CD4-positive, alpha-beta T cell treated with Interleukin-1 beta for 1 hour (primary cell): ENCODE data around the gene CDK18.

Source experiments
- DNase-seq, 2 donors: peaks; one replicate each; pipeline ENCODE4 v3.0.0-alpha.2; 2020 to 2022

The CDK18 gene

DNA sequence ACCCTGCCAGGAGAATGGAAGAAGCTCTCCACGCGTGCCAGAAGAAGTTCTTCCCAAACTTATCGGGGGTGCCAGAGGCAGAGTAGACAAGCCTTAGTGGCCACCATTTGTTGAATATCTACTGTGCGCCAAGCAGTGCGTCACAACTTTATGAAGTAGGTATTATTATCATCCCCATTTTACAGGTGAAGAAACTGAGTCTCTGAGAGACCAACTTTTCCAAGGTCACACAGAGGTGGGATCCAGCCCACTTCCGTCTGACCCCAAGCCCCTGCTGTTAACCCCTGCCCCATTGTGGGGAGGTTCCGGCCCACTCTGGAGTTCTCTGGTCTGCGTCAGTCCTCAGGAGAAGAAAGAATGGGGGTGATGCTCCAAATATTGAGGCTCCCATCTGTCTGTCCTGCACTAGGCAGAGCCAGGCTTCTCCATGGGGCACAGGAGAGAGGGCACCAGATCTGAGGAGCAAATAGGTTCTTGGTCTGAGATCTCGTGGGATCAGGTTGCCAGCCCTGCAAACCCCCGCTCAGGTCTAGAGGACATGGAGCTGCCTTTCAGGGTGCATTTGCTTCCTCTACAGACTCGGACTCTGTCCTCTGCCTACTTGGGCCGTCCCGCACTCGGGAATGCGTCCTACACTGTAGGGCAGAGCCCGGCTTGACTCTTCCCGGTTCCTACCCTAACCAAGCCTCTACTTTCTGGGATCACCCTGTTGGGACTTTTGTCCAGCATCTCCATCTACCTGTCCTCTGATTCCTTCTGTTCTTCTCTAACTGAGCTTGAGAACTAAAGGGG, 2.1 kb downstream of the CDK18 start:
- no peak for DNase-seq

DNA sequence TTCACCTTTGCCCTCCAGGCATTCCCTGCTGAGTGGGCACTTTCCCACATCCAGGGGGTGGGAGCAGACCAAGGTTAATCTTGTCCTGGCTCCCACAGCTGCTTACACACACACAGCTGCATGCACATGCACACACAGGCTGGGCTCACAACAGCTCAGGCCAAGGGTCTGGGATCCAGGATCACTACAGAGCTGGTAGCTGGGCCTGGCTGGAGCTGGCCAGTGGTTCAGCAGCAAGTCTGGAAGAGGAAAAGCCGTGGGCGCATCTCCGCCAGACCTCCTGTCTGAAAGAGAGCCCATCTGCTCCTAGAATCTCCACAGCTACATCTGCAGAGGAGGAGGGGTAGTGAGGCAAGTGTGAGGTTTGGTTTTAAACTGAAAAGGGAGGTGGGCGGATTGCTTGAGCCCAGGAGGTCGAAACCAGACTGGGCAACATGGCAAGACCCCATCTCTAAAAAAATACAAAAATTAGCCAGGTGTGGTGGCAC, 3.8 kb downstream of the CDK18 start:
- DNase-seq = no peak

DNA sequence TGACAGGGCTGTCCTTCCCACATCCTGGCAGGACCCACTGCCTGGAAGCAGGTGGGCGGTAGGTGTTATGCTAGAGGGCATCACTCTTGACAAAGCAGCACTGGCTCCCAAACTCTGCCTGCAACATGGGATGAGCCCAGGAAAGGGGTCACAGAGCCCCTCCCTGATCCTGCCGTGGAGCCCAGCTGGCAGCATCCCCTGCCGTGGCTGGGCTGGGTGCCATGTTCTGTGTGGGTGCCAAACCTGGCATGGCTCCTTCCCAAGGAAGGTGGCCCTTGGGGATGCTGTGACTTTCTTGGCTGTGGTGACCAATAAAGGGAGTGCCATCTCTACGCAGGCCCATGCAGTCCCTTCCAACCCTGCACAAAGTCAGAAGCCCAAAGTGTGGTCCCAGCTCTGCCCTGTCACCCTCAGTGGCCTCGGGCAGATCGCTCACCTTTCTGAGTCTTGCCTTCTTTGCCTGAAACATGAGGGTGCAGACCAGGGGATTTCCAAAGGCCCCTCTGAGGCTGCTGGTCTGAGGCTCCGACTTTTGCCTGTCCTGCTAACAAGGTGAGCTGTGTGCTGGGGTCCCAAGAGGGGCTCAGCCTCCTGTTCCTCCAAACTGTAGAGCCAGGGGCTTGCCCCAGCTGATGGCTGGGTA, 6.0 kb downstream of the CDK18 start:
- DNase-seq = no peak

DNA sequence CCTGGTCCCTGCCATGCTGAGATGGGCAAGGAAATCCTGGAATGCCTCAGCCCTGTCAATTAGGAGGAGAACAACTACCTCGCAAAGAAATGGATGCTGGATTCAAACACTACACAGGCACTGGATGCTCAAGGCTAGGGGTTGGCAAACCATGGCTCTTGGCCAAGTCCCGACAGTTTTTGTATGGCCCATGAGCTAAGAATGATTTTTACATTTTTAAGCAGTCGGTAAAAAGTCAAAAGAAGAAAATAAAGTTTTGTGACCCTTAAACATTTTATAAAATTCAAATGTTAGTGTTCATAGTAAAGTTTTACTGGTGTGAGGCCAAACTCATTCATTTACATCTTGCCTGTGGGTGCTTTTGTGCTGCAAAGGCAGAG, 6.5 kb downstream of the CDK18 start:
- DNase-seq = no peak

DNA sequence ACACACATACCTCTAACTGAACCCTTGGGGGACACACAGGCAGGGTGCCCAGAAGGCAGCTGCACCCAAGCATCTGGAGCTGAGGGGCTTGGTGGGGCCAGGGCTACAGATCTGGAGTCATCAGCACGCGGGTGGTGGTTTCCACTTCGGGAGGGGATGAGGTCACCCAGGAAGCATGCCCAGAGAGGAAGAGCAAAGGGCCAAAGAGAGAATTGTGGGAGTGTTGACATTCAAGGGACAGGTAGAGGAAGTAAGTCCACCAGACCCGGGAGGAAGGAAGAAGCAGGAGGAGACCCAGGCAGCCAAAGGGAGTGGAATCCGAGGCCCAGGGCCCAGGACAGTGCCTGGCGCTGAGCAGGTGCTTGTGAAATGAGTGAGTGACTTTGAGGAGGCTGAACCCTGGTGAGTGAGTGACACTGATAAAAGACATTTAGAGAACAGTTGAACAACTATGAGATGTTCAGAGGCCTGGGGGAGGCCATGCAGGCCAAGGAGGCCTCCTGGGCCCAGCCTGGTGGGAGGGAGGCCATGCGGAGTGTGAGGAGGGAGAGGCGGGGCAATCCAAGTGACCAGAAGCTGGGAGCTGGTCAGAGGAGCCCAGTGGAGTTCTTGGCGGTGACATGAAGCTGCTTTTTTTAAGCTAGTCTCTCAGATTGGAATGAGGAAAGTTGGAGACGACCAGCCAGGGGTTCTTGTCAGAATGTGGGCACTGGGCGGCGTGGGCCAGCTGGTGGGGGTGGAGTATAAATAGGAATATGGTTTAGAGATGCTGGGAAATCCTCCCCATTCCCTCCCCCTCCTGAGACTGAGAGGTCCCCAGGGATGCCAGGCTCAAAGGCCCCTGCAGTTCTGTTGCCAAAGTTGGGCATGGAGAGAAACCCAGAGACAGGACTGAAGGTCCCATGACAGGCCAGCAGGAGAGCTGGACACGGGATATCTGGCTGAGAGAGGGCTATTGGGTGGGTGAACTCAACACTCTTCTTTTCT, 7.9 kb downstream of the CDK18 start:
- peak in 1 of 2 donors; percentile 5 for DNase-seq

DNA sequence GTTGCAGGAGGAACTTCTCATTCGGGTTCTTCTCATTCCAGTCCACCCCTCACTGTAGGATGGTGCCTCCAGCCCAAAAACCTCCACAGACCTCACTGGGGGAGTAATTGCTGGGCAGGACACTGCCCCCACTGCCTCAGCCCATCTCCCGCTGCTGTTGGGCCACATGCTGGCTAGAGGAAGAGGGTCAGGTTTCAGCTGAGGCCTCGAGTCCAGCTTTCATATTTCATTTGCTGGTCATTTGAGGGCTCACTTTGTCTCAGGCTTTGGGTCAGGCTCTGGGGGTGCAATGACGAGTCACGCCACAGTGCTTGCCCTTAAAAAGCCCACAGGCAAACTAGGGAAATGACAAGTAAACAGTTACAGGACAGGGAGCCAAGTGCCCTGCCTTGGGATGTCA, 9.3 kb downstream of the CDK18 start:
- no peak for DNase-seq

DNA sequence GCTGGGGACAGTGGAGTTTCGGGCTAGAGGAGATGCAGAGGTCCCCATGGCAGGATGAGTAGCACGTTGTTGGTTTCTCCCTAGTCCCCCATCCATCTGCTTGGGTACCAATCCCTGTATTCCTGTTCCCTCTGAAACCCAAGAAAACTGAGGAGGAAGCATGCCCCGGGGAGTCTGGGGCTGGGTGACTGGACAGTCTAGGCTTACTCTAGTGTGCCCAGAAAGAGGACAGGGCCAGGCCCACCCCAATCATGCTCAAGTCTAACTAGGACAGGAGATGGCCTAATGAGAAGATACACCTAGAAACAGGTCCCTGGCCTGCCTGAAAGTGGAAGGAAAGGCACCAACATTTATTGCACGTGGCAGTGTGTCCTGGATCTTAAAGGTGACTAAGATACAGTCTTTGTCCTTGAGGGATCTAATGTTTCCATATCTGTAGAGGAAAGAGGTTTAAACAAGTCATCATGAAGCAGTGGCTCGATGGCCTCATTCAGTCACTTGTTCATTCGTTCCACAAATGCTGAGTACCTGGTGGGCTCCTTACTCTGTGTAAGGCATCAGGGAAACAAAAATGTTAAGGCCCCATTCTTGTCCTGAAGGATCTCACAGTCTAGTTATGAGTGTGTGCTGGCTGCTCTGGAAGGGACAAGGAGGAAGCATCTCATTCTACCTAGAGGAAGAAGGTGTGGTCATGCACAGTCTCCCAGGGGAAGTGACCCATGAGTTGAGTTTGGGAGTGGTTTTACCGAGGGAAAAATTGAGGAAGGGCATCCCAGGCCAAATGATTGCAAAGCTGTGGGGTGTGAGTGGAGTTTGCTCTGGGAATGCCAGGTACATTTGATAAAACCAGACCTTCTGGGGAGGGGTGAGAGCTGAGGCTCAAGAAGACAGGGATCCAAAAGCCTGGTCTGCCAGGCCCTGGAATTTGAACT, 10.0 kb downstream of the CDK18 start:
- no peak for DNase-seq

DNA sequence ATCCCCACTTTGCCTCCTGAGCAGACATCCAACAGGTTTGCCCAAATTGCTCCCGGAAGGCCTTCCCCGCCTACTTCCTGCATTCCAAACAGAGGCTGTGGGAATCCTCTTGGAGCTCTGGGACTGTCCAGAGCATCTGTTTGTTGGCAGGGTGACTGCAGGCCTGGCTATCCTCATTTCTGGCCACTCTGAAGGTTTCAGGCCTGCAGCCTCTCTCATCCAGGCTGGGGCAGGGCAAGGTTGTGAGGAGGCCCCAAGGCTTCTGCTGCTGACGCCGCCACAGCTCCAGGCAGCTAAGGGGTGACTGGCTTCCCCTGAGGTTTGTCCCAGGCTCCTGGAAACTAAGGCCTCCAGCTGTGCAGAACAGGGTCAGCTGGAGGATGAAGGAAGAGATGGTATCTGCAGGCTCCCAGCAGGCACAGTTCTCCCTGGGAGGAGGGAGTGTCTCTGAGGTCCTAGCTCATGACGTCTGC, 11.3 kb downstream of the CDK18 start:
- no peak for DNase-seq

DNA sequence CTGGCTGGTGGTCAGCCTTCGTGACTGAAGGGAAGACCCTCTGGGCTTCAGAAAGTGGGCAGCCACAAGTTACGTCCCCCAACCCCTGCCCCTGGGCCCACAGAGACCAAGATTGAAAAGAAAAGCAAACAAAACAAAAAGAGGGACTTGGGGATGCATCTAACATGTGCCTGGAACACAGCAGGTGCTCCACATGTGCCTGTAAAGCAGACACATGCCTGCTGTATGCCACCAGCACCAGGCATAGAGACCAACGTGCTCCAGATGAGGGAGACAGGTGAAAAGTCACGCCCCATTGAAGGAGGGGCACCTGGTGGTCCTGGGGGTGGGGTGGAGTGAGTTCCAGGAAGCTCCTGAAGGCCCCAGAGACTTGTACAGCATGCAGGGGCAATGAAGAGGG, 11.9 kb downstream of the CDK18 start:
- no peak for DNase-seq

DNA sequence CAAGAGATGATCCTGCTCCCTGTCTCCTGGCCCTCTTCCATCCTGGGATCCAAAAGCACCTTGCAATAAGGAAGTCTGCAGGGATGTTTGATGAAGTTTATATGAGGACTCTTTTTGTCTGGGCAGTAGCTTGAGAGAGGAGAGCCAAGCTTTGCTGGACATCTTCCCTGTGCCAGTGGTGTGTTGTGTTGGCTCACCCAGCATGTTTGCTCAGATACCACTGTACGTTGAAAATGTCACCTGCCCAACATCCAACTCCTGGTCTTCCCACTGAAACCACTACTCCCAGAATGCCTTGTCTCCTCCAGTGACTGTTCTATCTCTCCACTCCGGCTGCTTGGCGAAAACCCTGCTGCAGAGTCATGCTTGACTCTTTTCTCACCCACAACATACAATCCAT, 12.8 kb downstream of the CDK18 start:
- no peak for DNase-seq

DNA sequence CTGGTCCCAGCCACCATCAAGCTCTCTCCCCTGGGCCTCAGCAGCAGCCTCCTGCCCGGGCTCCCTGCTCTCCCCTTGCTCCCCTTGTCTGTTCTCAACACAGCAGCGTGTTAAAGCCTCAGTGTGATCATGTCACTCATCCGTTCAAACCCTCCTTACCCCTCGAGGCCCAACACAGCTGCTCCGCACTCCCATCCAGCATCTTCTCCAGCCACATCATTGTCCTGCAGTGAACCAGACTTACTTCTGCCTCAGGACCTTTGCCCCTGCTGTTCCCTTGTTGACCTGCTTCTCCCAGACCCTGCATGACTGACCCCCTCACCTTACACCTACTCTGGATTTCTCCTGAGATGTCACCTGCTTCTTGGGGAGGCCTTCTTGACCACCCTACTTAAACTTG, 13.3 kb downstream of the CDK18 start:
- DNase-seq = no peak

DNA sequence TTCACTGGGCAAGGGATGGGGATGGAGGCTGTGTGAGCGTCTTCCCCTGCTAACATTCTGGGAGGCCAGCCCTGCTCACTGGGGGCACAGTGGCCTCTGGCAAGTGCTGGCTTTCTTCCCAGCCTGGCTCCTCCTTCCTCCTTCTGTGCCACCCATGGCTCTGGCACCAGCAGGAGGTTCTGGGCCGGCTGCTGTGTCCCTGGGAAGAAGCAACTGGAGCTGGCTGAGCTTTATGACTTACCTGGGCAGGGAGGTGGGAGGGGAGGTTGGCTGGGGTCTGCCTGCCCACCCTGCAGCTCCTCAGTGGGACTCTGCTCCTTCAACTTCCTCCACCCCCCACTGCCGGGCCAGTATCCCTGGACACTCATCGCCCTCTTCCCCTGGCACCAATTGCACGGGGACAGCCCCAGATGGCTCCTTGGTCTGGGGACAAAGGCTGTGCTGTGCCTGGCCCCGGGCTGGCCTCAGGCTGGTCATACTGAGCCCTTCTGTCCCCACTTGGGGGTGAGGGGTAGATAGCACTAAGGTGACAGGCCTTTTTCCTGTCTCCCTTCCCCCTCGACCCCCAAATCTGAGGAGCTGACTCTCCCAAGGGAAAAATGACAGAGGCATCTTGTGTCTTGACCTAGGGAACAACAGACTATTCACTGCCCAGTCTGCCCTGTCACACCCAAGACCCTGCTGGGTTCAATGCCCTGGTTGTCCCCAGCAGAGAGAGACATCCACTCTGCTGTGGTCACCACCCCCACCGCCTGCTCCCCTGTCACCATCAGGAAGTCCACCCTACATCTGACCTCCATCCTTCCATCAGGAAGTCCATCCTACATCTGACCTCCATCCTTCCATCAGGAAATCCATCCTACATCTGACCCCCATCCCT, 14.4 kb downstream of the CDK18 start:
- no peak for DNase-seq

DNA sequence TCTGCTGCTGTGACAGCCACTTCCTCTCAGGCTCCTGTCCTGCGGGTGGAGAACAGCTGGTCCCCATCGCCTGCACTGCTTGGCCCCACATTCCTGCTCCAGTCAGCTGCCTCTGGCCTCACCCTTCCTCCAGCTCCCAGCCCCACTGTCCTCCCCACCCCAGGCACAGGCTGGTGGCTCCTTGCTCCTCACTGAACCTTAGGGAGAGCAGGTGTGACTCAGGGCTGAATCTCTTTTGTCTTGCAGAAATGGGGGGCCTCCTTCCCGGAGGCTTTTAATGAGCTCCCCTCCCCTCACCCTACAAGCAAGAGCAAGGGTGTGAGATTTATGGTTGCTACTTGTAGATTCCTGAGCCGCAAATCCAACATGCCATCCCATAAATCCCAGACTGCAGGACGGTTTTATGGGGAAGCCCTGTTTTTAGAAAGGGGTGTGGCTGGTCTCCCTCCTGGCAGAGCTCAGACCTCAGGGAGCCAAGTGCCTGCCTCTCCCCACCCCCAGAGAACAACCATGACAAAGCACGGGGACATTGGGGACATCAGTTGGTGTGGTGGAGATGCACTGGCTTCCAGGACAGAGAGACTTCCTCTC, 15.2 kb downstream of the CDK18 start:
- no peak for DNase-seq

DNA sequence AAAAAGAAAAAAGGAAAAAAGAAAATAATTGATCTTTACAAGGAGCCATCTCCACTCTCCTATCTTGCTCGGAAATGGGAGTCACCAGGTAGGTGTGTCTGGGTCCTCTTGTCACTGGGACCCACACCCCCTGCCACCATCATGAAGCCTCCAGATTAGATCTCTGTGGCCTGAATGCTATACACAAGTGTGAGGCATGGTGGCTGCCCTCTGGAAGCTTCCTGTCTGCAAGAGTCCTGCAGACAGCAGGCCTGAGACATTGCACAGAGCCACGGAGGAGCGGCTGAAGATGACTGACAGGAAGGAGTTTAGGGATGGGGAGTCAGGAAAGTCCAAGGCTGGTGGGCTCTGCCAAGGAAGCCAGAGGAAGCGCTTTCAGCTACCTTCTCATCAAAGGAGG, 16.2 kb downstream of the CDK18 start:
- DNase-seq = no peak

DNA sequence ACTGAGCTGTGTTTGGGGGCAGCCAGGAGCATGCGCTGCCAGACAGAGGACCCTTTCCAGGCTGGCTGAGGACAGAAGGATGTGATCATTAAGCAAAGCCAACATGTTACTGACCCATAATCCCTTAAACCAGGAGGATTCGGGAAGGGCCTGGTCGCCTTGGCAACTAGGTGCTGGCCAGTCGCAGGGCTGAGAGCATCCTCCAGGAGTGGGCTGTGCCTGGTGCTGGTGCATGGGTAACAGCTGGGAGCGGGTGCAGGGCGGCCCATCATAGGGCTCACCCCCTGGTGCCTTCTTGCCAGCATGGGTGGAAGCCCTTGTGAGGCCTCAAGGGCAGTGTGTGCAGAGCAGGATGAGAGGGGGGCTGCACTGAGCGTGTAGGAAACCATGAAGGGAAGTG, 17.2 kb downstream of the CDK18 start:
- no peak for DNase-seq

DNA sequence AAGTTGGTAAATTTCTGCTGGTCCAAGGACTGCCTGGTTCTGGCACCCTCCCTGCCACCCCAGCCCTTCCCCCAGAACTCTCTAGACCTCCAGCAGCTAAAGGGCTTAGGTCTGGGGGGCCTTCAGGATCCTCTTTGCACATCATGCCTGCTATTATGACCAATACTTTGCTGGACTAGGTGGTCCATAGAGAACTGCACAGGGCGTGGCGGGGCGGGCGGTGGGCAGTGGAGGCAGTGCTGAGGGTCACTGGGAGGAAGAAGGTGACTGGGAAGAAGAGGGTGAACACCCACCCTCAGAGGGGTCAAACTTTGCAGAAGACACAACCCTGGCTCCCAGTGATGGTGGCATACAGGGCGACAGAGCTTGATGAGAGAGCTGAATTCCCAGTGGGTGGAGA, 18.2 kb downstream of the CDK18 start:
- DNase-seq = no peak

DNA sequence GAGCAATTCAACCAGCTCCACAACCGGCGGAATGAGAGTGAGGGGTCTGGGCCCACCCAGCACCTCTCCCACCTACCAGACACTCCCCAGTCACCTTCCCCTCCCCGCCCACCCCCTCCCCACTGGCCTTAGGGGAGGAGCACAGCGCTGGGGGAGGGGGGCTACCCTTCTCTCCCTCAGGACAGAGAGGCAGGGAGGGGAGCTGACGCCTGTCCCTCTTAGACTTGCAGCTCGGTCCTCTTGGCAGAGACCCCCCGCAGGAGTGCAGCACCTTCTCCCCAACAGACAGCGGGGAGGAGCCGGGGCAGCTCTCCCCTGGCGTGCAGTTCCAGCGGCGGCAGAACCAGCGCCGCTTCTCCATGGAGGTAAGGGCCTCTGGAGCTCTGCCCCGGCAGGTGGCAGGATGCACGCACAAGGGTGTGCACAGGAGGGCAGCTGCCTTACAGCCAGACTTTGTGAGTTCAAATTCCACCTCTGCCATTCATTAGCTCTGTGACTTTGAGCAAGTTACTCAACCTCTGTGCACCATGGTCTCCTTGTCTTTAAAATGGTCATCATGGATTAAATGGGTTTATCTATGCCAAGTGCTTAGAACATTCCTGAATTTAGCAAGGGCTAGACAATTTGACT, 18.9 kb downstream of the CDK18 start:
- no peak for DNase-seq

DNA sequence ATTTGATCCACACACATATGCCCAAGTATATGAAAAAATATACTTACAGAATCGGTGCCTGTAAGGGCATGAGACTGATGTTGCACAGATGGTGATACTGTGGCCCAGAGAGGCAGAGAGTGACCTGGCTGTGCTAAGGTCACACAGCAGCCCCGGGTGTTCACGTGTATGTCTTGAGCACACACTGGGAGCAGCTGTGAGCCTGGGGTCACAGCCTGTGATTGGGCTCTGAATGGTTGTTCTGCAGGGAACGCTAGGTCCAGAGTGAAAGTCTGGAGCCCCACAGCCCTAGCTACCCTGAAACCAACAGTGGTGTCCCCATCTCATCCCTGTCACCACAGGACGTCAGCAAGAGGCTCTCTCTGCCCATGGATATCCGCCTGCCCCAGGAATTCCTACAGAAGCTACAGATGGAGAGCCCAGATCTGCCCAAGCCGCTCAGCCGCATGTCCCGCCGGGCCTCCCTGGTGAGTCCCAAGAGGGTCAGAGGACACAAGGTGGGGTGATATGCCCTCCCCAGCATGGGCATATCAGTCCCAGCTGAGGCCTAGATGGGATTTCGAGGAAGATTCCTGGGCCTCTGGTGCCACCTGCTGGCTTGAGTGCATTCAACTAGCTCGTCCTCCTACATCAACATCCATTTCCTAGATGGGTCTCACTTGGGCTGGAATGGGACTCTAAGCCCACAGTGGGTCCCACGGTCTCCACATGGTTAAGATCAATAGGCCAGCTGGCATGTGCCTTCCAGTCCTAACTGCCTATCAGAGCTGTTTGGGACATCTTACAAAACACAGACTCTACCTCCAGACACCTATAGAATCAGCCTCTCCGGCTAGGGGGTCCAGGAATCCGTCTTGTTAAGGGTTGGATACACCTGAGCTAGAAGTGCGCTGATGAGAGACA, 19.7 kb downstream of the CDK18 start:
- peak; percentile 65 to 68 for DNase-seq

DNA sequence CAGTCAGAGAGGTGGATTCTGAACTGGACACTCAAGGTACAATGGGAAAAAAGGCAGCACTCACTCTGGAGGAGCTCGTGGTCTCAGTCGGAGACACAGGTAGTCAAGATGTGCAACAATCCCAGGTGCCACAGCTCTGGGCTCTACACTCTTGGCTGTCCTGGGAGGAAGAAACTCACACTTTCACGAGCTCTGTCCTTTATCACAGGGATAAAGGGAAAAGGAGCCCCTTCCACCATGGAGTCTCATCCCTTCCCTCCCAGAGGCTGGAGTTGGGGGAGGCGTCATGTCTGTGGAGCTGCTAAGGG, 20.3 kb downstream of the CDK18 start:
- no peak for DNase-seq
